Suppressor macrophage treated with lipopolysaccharide for 1 hour (primary cell): ENCODE results near the gene EFS.
"Not testable (repeated sequence)": the region's sequence is repeated elsewhere in the genome, so short reads cannot be mapped to it uniquely, and the experiment has no call there.

ENCODE experiments used
- DNase-seq, 3 donors: peaks; one replicate each; pipeline ENCODE4 v3.0.0-alpha.2; 2020 to 2022

Gene EFS

GRCh38 chr14:23399136-23399535 is 34.2 kb upstream of the EFS start:
- DNase-seq: no peak

DNA sequence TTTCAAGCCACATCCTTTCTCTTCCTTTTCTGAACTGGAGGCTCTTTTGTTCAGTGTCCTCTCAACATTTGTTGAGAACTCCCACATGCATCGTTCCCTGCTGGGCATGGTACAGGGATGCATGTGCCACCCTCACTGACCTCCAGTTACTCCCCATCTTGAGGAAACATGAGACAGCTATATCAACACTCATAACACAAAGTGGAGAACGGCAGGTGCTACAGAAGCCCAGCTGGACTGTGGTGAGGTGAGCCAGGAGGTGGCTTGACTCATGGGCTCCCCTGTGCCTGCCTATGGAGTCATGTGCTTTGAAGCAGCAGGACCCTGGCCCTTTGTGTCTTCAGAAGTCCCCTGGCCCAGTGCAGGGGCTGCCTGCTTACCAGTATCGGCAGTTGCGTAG is 33.4 kb upstream of the EFS start:
- DNase-seq: no peak

GRCh38 chr14:23396781-23397407 is 31.9 kb upstream of the EFS start:
- DNase-seq: no peak

- no peak for DNase-seq
These were observed 31.2 kb upstream of the EFS start for GRCh38 chr14:23396126-23396525.

DNA sequence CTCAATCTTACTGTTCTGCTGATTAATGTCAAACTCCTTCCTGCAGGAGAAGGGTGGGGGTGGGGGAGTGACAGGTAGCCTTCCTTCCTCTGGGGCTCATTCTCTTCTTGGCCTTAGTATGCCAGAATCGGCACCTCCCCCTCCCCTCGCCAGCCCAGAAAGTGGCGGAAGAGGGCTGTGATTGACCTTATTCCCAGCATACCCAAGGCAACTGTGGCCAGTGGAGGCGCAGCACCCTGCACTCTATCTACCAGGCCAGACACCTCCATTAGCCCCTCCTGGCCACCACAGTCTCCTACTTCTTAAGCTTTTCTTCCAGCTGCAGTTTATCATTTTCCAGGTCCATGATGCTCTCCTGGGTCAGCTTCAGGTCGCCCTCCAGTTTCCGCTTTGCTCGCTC is 27.6 kb upstream of the EFS start:
- DNase-seq: no peak

- not testable (repeated sequence) for DNase-seq
These were observed 24.9 kb upstream of the EFS start for GRCh38 chr14:23389871-23390270.

GRCh38 chr14:23389396-23389795 is 24.4 kb upstream of the EFS start:
- no peak for DNase-seq

DNA sequence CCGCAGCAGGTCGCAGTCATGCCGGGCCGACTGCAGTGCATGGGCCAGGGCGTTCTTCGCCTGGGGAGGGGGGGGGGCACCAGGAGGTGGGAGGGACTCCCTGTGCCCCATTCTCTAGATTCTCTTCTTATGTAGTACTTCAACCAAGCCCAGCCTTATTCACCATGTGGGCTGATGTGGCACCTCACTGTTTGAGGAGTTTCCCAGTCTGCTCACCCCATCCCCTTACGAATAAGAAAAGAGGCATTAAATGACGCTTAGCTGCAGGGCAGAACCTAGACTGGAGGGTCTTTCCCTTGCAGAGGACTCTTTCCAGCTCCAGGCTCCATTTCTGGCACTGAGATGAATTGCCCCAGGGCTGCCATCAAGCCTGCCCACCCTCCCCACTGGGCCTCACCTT is 24.0 kb upstream of the EFS start:
- DNase-seq: no peak

- no peak for DNase-seq
These were observed 23.2 kb upstream of the EFS start for GRCh38 chr14:23387916-23388882.

GRCh38 chr14:23386999-23387398 is 22.0 kb upstream of the EFS start:
- DNase-seq: no peak

- not testable (repeated sequence) for DNase-seq
These were observed 21.3 kb upstream of the EFS start for GRCh38 chr14:23386266-23386657.

- no peak for DNase-seq
These were observed 20.8 kb upstream of the EFS start for GRCh38 chr14:23385642-23386265.

- DNase-seq: no peak
These were observed 20.3 kb upstream of the EFS start for GRCh38 chr14:23385244-23385641.

DNA sequence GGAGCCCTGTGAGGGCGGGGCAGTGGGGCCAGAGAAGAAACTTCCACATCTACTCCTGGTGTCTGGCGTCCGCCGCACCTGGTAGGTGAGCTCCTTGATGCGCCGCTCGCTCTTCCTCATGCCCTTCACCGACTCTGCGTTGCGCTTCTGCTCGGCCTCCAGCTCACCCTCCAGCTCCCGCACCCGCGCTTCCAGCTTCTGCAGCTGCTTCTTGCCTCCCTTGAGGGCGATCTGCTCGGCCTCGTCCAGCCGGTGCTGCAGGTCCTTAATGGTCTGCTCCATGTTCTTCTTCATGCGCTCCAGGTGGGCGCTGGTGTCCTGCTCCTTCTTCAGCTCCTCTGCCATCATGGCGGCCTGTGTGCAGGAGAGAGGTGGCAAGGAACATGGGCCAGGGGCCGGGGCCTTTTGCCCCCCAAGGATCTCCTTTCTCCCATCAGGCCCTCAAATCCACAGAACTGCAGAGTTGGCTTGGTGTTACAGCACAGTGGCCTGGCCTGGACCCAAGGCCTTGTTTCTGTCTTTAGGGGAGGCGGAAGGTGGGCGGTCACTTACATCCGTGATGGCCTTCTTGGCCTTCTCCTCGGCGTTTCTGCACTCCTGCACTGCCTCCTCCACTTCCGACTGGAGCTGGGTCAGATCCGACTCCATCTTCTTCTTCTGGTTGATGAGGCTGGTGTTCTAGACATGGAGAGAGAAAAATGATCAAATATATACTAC is 19.6 kb upstream of the EFS start:
- no peak for DNase-seq

DNA sequence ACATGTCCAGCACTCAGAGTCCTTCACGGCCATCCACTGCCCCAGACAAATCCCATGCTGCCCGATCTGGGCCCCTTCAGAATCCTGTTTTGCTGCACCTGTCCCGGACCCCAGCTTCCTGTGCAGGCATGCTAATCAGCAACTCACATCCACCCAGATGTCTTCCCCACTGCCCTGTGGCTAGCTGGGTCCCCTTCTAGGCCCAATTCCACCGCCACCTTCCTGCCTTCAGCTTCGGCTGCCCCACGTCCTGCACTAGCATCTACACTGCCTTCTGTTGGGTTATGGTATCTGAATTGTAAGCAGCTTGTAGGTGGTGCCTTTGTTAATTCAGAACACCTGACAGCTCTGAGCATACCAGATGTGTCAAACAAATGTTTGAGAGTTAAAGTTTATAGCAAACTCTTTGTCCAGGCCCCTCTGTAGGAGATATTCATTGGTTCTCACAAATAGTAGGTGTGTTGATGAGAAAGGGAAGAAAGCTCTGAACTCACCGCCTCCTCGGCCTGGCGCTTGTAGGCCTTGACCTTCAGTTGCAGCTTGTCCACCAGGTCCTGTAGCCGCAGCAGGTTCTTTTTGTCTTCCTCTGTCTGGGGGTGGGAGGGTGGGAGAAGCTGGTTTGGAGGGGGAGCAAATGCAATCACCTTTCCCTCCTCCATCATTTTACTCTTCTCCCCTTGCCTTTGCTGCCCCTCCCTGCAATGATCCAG is 17.9 kb upstream of the EFS start:
- no peak for DNase-seq

GRCh38 chr14:23382276-23382675 is 17.3 kb upstream of the EFS start:
- no peak for DNase-seq

- DNase-seq: no peak
These were observed 16.9 kb upstream of the EFS start for GRCh38 chr14:23381871-23382270.

GRCh38 chr14:23380976-23381375 is 16.0 kb upstream of the EFS start:
- DNase-seq: no peak

- no peak for DNase-seq
These were observed 15.4 kb upstream of the EFS start for GRCh38 chr14:23380197-23380914.

DNA sequence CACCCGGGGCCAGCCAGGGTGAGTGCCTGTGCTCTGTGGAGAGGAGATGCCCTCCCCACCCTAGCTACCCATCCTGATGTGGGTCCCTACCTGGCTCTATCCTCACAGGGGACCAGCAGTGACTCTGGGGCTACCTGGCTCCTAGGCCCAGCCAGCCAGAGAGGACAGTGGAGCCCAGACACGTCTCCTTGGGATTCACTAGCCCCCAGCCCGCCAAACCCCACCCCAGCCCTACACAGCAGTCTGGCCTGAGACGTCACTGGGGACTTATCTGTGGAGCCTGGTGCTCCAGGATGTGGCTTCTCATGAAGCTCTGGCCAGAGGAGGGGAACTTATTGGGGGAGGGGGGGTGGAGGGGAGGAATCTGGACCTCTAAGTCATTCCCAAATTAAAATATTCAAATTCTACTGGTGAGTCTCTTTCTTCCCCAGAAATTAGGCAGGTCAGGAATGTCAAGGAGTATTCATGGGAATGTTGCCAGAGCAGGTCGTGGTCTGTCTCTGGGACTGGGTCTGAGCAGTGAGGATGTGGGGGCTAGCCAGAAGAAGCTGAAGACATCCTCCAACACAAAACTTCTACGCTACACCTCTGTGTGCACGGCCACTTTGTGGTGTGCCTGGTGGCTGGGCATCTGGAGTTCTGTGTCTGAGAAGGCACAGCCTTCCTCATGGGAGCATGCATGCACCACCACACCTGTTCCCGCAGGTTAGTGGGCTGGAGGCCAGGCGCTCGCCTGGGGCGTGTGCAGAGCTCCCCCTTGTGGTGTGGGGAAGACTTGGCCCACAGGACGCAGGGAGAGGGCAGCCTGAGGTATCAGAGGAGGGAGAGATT is 14.6 kb upstream of the EFS start:
- peak; percentile 53 to 79 (median 64) for DNase-seq
